HT-29 (cell line): Measurements from ENCODE around the gene ARL8B. TPM values are rescaled to one million over a fixed set of nuclear protein-coding genes. Genes with fewer than 3 reads are reported as not detected.
A peak's percentile ranks its signal among the peaks of the same experiment; 100 is the strongest.

ENCODE experiments used
- DNase-seq: peaks from one replicate; pipeline ENCODE4 v3.0.0-alpha.2; 2015; ENCODE audit warnings: low spot score
- total RNA-seq: library from RNA; depleted of rRNA; stranded (reverse); fragments of >200 nt; shearing (Covaris generic); gene quantifications from 2 replicates; pipeline ENCODE4 v1.2.3, GENCODE V29; 2014

The ARL8B gene
- total RNA-seq, 1 experiment from 2014 or later: 17.5 TPM

- peak; percentile 4 for DNase-seq
These were observed 64.2 kb downstream of the ARL8B start for GRCh38 chr3:5186089-5186857.

GRCh38 chr3:5186858-5187155 lies 64.7 kb downstream of the ARL8B start:
- peak; percentile 33 for DNase-seq

- DNase-seq: peak; percentile 87
These were observed 65.2 kb downstream of the ARL8B start, which contains the start of gene EDEM1 for GRCh38 chr3:5187156-5187919. TSS of gene EDEM1 (plus strand) at chr3:5187707. CDS start at chr3:5187806, 99 bp downstream.

- peak; percentile 28 for DNase-seq
These were observed 65.9 kb downstream of the ARL8B start for GRCh38 chr3:5187920-5188418.

- DNase-seq: peak; percentile 39
These were observed 66.5 kb downstream of the ARL8B start for GRCh38 chr3:5188419-5189221.

GRCh38 chr3:5190147-5190791 lies 68.2 kb downstream of the ARL8B start:
- DNase-seq: no peak

- no peak for DNase-seq
These were observed 69.6 kb downstream of the ARL8B start for GRCh38 chr3:5191555-5192304.

GRCh38 chr3:5192571-5193365 lies 70.7 kb downstream of the ARL8B start:
- no peak for DNase-seq

GRCh38 chr3:5194341-5194740 lies 72.2 kb downstream of the ARL8B start:
- DNase-seq: peak; percentile 3

GRCh38 chr3:5194801-5195509 lies 72.9 kb downstream of the ARL8B start:
- DNase-seq: peak; percentile 34

GRCh38 chr3:5195605-5196004 lies 73.5 kb downstream of the ARL8B start:
- no peak for DNase-seq

- no peak for DNase-seq
These were observed 74.9 kb downstream of the ARL8B start for GRCh38 chr3:5197022-5197421.

GRCh38 chr3:5197470-5198312 lies 75.6 kb downstream of the ARL8B start:
- no peak for DNase-seq

GRCh38 chr3:5198313-5198677 lies 76.2 kb downstream of the ARL8B start:
- DNase-seq: no peak

- DNase-seq: no peak
These were observed 77.1 kb downstream of the ARL8B start for GRCh38 chr3:5198986-5199731.

GRCh38 chr3:5201536-5201935 lies 79.4 kb downstream of the ARL8B start:
- no peak for DNase-seq

- no peak for DNase-seq
These were observed 80.1 kb downstream of the ARL8B start for GRCh38 chr3:5202222-5202621.
